Lower leg skin (tissue), 3 donors: ENCODE results near the gene NR2F1-AS1.

Source experiments
- CTCF ChIP-seq, 3 donors: fragments of 450-650 bp; IDR thresholded peaks; one replicate each; pipeline ENCODE4 v1.5.1; 2016; ENCODE audit warnings: antibody characterized with exemption in 3 of 3, mild to moderate bottlenecking in 3 of 3, moderate library complexity in 2 of 3
- POLR2A ChIP-seq, 2 donors: fragments of 450-650 bp; IDR thresholded peaks; one replicate each; pipeline ENCODE4 v1.6.1; 2016 to 2017; ENCODE audit warnings: antibody characterized with exemption in 2 of 2, mild to moderate bottlenecking in 1 of 2, moderate library complexity in 1 of 2

DNA sequence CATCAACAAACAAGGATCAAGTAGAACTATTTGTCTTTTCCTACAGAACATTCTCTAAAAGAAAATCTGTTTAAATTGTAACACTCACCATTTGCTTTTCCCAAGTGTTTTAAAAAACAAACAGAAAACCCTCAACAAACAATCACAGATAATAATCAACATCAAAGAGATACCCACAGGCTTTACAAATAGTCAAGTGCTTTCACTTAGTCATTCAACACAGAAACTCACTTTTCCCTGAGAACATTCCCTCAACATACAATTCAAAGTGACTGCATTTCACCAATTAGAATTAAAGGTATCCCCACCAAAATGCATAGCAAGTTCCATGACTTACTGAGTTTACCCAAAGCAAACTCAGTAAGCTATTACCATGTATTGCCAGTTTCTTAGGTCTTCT lies 144.9 kb downstream of the NR2F1-AS1 start:
- TF ChIP-seq CTCF (IDR thresholded peaks at IDR 0.05) (no peak), POLR2A (IDR thresholded peaks at IDR 0.05) (no peak)
